Subcutaneous adipose tissue (tissue), 4 donors: Measurements from ENCODE around the gene ROBO1. TPM values are rescaled to one million over a fixed set of nuclear protein-coding genes. Genes with fewer than 3 reads are reported as not detected.

Experiments used
- total RNA-seq, 4 donors: library from RNA; depleted of rRNA; stranded (reverse); fragments of >200 nt; gene quantifications; one replicate each; pipeline ENCODE4 v1.1.0, GENCODE V29; 2016
- TF ChIP-seq, protein P1 (sequence below): fragments of 450-650 bp; IDR thresholded peaks from one replicate; pipeline ENCODE4 v1.5.1; 2016; ENCODE audit warnings: low read depth, mild to moderate bottlenecking, control low read depth, antibody characterized with exemption, moderate library complexity

ROBO1 gene
- total RNA-seq, 4 donors from 2014 or later = 26.6 to 34.0 (median 30.8) TPM

DNA sequence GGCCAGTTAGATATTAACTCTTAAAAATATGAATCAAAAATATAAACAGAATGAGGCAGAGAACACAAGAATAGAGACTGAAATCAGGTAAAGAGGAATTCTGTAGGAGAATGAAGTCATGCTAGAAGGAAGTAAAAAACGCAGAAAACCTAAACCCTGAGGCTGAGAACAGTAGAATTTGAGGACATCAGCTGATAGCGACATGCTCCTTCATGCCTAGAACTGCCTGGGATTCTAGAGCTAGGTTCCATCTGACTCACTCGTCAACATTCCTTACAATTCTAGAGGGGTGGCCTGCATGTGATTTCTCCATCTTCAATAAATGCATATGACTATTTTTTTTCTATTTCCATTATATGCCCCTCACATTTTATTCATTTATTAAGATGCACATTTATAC is 343.0 kb downstream of the ROBO1 start:
- TF ChIP-seq, protein P1, sequence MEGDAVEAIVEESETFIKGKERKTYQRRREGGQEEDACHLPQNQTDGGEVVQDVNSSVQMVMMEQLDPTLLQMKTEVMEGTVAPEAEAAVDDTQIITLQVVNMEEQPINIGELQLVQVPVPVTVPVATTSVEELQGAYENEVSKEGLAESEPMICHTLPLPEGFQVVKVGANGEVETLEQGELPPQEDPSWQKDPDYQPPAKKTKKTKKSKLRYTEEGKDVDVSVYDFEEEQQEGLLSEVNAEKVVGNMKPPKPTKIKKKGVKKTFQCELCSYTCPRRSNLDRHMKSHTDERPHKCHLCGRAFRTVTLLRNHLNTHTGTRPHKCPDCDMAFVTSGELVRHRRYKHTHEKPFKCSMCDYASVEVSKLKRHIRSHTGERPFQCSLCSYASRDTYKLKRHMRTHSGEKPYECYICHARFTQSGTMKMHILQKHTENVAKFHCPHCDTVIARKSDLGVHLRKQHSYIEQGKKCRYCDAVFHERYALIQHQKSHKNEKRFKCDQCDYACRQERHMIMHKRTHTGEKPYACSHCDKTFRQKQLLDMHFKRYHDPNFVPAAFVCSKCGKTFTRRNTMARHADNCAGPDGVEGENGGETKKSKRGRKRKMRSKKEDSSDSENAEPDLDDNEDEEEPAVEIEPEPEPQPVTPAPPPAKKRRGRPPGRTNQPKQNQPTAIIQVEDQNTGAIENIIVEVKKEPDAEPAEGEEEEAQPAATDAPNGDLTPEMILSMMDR = no peak

DNA sequence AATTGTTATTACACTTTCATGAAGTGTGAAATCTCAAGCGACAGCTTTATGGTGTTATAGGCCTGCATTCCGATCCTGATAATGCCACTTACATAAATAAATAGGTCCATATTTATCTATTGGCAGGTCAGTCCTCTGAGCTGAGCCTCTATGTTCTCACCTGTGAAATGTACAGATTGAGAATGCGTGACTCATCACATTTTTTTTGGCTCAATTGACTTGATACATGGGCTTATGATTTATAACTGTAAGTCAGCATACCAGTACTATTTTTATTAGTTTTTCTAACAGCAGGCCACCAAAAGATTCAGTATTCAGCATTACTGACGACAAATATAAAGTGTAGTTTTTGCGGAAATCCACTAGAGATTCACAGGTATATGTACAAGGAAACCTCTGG is 344.4 kb downstream of the ROBO1 start:
- TF ChIP-seq, protein P1 = no peak

DNA sequence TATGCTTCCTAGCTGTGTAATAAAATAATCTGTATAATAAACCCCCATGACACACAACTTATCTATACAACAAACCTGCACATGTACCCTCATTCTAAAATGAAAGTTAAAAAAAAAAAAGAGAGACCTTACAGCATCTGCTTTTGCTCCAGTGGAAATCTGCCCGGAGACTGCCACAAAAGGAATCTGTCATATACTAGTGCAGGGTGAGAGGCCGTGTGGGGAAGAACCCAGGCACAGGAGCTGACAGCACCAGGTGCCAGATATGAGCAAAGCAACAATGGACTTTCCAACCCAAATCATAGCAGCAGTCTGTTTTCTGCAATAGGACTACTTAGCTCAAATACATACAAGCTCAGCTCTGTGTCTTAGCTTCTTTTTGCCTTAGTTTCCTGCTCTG is 346.5 kb downstream of the ROBO1 start:
- TF ChIP-seq, protein P1 = no peak

DNA sequence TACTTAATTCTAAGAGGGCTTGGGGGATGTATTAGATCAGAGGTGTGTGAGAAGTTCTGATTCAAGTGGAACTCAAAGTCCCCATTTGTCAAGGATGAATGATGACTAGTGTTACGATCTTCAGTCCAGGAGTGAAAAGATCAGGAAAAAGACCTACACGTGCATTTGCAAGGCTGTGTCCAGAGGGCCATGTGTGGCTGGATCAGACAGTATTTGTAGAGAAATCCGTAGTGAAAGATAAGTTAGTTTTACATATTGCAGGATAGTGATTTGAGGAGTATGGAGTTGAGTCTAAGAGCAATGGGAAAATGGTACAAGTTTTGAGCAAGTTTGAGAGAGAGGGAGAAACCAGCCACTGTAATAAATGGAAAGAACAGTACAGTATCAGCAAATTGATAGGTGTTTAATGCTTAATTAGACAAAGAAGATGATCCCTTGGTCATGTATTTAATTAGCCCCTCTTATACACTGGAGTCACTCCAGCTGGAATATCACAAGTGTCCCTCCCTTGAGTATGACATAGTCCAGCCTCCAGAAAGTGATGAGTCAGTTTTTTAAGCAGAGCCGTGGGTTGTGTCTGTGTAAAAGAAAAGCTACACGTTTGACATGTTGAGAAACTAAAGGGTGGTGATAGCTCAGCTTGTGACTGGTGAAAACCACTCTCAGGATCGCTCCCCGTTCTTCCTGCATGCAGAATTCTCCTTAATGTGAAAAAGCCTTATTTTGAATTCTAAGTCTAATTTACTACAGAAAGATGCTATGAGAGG is 348.8 kb downstream of the ROBO1 start:
- TF ChIP-seq, protein P1 = no peak

DNA sequence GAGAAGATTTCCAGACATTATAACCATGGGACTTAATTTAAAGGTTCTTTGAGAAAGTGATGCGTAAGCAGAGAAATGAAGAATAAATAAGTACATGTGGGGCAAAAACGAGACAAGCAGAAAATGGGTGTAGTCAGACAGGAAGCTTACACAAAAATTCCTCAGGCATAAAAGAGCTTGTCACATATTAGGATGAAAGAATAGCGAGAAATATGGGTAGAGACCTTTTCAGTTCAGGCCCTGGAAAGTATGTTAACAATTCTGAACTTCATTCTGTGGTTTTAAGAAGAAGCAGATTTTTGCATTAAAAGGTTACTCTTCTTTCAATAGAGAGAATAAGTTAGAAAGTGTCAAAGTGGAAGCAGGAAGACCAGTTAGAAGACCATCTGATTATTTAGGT is 352.4 kb downstream of the ROBO1 start:
- TF ChIP-seq, protein P1 = no peak

DNA sequence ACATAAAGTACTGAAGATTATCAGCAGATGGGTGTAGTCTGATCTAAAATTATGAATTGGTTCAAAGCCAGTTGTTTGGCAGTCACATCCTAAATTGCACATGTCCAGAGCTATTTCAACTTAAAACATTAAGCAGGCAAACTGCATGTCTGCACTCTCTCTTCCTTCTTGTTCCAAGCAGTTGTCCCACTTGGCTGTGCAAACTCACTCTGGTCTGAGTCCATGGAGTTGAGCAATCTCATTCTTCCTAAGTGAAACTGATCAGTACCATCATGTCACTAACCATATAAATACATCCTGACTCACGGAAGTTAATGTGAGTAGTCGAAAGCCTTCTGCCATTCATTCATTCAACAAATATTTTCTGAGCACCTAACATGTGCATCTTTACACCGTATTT is 353.0 kb downstream of the ROBO1 start:
- TF ChIP-seq, protein P1 = no peak

DNA sequence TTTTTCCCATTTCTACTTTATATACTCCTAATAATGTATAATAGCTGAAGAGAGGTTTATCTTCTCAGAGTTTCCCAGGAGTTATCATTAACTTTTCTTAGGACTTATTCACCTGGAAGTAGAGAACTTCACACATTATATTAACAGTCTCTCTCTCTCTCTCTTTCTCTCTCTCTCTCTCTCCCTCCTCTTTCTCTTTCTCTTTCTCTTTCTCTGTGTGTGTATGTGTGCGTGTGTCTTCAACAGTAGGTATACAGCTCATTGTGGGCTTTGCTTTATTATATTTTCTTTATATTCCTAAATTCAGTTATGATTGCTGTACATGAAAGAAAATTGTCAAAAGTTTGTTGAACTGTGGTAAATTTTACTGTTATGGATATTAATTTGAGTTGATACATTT is 353.8 kb downstream of the ROBO1 start:
- TF ChIP-seq, protein P1 = no peak
